NOMO-1 (cell line): ENCODE results near the gene LRRC27.

Experiments used
- DNase-seq, 2 experiments: peaks; one replicate each; lab custom pipeline; 2025; ENCODE audit not compliant: unreplicated experiment in 2 of 2; lab: John Stamatoyannopoulos, UW

LRRC27 gene

GRCh38 chr10:132300582-132300981 lies 31.4 kb upstream of the LRRC27 start:
- DNase-seq, result no peak

DNA sequence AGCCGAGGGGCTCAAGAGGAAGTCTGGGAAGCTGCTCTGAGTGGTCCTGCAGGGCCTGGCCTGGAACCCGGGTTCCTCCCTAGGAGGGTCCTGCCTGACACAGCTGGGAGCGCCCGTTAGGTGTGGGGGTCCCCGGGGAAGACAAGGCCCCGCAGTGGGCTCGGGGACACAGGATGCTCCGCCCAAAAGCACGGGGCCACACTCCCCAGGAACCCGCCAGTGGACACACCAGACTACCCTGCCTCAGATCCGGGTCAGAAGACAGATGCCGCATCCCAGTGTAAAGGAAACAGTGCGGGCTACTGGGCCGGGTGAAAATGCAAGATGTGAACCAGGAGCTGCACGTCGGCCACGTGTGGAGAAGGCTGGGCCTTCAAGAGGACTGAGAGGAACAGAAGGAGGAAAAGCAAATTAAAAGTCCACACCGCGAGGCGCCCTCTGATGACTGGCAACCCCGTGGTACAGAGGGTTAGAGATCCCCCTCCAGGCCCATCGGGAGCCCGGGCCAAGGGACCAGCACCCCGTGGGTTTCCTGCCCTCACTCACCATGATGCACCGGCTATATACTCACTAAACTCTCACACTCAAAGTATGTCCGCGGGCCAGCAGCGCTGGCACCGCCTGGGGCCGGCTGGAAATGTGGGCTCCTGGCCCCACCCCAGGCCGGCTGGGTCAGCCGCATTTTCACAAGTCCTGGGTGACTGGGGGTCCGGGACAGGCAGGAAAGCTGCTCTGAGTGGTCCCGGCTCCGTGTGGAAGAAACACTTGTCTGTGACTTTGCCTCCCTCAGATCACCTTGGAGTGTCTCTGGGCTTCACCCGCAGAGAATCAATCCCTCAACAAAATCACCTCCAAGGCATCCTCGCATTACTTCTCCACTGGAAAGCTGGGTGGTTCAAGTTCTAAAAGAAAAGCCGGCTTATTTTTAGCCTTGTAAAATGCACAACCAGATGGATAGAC lies 30.3 kb upstream of the LRRC27 start:
- no peak for DNase-seq

- no peak for DNase-seq
Measured at GRCh38 chr10:132302421-132303310, 29.3 kb upstream of the LRRC27 start.

GRCh38 chr10:132303361-132304115 lies 28.5 kb upstream of the LRRC27 start:
- no peak for DNase-seq

DNA sequence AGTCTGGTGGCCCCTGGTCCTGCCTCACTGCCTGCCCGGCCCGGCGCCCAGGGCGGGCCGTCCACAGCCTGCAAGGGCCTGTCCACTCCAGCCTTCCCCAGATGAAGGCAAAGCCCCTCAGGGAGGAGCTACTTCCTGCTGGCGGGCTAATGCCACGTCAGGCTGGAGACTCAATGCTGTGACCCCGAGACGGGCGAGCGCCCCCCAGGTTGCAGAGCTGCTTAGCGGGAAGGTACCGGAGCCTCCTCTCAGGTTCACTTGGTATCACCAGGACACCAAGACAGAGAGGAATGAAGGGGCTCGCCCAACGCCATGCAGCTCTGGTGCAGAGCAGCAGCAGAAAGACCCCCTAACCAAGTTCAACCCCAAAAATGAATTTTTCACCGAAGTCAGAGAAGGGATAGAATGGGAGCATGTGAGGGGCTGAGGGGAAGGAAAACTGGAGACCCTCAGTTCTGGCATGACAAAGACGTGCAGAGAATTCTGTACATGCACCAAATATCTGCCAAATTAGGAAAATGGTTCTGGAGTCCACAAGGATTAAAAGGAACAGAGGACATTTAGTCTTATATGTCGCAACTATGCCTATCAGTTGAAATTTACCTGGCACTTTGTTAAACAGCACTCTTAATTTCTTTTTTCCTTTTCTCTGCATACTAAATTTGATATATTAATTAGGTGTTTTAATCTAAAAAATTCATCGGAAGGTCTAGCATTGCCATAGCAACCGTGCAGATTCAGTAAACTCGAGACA lies 27.1 kb upstream of the LRRC27 start:
- DNase-seq, result no peak

DNA sequence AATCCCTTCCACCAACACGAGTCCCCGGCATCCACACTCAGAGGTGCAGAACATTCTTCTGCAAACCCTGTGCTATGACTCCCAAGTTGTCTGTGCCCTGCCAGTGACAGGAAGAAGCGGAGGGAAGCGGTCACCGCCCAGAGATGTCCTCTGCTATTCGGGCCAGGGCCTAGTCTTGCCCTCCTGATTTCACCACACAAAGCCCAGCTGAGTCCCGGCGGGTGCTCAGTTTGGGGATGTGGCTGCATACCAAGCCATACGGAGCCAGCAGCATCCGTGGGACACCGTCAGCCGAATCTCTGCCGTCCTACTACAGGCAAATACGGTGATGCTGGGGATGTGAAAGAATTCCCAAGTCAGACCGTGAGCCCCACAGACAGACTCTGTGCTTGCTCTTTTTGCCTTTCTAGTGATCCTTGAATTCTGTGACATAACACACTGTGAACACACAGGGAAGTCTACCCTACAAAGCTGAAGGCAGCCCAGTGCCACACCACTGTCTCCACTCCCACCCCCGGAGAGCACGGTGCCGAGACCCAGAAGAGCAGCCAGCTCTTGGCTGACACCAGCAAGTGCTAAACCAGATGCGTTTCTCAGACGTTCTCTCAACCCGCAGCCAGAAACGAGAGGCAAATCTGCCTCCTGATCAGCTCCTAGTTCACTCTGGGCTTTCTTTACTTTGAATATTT lies 26.2 kb upstream of the LRRC27 start:
- no peak for DNase-seq

GRCh38 chr10:132306343-132306685 lies 25.7 kb upstream of the LRRC27 start:
- no peak for DNase-seq

DNA sequence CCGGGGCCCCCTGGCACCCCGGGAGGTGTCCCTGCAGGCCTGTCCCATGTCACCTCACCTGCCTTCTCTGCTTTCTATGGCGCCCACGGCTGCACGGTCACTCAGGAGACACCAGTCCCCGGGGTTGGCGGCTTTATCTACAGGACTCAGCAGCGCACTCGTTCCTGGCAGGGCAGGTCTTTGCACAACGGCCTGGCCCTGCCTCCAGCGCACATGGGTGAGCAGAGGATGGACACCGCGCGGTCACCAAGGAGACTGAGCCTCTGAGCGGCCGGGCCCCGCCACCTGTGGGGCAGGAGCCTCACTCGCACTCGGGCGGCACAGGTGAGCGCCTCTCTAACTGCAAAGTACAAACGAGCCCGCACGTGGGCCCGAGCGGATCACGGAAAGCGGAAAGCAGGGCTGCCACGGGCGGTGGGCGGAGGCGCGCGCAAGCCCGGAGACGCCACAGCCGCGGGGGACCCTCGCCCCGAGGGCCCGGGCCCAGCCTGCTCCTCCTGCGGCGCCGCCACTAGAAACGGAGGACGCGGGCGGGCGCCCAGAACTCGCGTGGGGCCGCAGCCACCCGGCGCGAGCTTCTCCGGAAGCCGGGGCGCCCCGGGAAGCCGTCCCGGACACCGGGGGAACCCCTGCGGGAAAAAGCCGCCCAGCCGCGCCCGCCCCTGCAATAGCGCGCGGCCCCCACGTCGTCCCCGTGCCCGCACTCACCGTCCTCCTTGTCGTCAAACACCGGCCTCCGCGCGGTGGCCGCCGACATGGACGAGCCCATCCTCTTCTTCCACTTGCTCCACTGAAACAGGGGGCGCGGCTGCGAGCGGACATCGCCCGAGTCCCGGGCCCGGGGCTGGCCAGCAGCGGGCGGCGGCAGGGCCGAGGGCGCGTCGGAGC lies 24.9 kb upstream of the LRRC27 start:
- DNase-seq, result peak in 1 of 2 experiments; percentile 20

DNA sequence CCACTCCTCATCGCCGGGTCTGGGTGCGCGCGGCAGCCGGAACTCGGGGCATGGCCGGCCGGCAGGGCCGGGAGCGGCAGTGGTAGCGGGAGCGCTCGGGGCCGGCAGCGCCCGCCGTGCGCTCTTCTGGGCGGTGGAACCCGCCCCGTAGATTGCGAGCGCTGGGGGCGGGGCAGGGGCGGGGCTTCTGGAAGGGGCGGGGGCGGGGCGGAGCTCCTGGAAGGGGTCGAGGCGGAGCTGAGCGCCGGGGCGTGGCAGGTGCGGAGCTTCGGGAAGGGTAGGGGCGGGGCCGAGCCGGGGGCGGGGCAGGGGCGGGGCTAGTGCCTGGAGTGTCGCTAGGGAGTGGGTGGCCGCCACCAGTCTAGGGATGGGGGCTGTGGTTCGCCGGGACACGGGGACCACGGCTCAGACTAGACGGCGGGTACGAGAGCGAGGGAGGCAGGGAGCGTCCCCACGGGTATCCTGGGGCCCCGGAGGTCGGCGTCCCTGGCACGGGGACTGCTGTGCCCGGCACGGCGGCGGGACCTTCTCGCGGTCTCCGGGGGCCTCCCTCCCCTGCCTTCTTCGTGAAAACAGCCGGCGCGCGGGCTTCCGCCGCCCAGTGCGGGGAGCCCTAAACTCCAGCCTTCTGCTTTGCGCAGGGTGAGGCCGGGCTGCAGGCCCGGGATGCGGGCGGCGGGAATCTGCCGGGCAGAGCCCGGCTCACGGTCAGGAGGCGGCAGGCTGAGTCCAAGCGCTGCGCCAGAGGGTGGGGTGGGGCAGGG lies 24.0 kb upstream of the LRRC27 start, which contains the start of gene STK32C:
TSS of gene STK32C (minus strand) at position 128 of the 764 bp plus-strand sequence. CDS start at position 11, 117 bp downstream.
- peak; percentile 74 to 81 for DNase-seq

DNA sequence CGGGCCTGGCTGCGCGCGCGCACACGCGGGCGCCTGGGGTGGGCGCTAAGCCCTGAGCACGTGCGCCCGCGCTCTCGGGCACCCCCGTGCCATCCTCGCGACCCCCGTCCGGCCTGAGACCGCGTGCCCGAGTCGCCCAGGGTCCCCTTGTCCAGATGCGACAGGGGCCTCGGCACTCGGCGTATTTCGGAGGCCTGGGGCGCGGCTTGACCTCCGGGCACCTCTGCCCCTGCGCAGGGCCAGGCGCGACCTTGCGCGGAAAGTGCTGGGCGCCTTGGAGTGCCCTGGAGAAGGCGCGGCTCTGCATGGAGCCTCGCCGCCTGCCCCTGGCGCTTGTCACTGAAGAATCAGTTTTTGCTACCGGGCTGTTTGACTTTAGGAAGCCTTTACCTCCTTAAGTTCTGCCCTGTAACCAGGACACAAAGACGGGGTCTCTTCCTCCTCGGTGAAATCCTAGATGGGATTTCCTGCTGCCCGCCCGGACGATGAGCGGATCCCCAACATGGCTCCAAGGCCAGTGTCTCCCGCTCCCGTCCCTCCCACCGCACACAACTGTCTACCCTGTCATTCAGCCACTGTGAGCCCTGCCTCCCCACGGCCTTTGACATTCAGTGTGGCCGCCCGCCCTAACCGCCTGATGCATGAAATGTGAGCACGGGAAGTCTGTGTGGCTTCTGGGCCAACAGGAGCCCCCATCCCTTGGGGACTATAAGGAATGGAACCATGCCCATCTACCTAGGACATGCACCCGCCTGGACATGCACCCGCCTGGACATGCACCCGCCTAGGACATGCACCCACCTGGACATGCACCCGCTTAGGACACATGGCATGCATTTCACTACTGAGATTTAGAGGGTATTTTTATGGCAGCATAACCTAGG lies 23.2 kb upstream of the LRRC27 start:
- peak in 1 of 2 experiments; percentile 16 for DNase-seq

- DNase-seq, result no peak
Measured at GRCh38 chr10:132309471-132309865, 22.5 kb upstream of the LRRC27 start.

DNA sequence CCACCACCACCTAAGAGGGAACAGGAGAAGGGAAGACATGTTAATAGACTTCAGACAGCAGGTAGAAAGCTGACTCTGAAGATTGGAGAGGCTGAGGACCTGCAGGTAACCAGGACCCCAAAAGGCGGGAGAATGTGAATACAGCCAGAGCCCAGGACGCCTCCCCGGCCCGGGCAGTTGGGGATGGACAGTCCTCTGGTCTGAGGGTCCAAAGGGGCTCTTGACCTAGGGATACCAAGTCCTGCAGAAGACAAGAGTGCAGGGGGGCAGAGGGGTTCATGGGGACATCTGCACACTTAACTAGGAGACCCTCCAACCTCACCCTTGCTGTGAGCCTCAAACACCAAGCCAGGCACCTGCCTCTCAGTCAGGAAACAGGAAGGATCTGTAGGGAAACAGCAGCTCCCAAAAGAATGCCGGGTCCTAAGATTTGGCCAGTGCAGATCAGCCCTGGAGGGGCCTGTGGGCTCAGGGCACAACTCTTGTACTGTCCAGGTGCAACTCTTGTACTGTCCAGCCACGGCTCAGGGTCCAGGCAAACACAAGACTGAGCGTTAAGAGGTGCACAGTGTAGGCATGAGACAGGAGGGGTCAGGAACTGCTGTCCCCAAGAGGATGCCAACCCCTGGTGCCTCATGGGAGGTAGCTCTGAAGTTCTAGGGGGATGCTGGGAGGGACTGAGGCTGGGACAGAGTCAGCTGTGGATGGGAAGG lies 22.0 kb upstream of the LRRC27 start:
- DNase-seq, result no peak

GRCh38 chr10:132310701-132311337 lies 21.2 kb upstream of the LRRC27 start:
- DNase-seq, result no peak

DNA sequence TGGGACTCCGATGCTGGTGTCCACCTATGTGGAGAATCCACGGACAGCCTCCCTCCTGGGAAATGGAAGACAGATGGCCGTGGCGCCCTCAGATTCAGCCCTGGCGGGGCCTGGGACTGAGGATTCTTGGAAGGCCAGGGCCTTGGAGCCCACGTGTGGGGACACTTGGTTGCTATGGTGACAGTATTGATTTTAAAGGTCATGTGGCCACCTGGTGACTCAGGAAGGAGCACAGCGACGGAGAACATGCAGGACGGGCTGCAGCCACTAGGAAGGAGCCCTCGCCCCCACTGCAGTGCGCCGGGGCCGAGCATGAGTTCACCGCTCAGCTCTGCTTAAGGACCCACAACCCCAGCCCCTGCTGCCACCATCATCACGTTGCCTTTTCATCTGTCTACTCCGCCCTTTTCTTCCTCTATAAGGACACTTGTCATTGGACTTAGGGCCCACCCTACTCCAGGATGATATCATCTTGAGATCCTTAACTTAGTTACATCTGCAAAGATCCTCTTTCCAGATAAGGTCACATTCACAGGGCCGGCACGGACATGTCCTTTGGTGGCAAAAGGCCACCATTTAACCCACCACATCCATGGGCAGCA lies 20.6 kb upstream of the LRRC27 start:
- no peak for DNase-seq

DNA sequence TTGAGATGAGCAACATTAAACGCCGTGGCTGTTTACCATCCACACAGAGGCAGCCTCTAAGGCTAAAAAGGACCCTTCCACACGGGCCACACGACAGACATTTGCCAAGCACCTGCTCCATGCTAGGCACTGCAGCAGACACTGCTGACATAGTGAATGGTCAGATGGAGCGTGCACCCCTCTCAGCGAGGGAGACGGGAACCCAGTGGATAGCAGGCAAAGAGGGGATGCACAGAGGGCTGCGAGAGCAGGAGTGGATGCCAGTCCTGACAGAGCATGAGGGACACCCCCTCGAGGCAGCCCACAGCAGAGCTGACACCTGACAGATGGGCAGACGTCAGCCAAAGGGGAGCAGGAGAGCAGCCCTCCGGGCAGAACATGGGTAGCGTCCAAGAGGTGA lies 18.7 kb upstream of the LRRC27 start:
- no peak for DNase-seq
